K562 (cell line): ENCODE results near the gene LAMC1. TPM values are rescaled to one million over a fixed set of nuclear protein-coding genes. Genes with fewer than 3 reads are reported as not detected.

Experiments used
- ATAC-seq: fragments of 200-7000 bp; cut with Tn5 transposase; 3 replicates; pipeline ENCODE4 v1.9.1; 2020; ENCODE audit warnings: moderate library complexity
- BruUV-seq: library from RNA; stranded (reverse); fragments of 400-500 nt; replicated peaks from 2 replicates; lab custom pipeline; 2021; lab: Mats Ljungman, UMichigan
- CTCF ChIA-PET: fragments of 300-600 bp; formaldehyde crosslinking; extraction: SDS; loops from one replicate; lab custom pipeline; 2021; ENCODE audit warnings: low intra/inter-chr PET ratio; lab: Yijun Ruan, JAX
- POLR2A ChIA-PET: fragments of 300-600, 350-650 bp; sonication (Branson Sonifier 250); formaldehyde crosslinking; extraction: SDS; loops from one replicate; lab custom pipeline; 2021; ENCODE audit warnings: antibody characterized with exemption, inconsistent platforms; lab: Yijun Ruan, JAX
- DNase-seq, 4 experiments: peaks; one replicate each; pipeline versions ENCODE4 v3.0.0 to v3.0.0-alpha.2; 2011 to 2018; ENCODE audit warnings: low spot score in 3 of 4, mixed read lengths in 3 of 4; ENCODE audit errors: extremely low read depth in 1 of 4
- FAIRE-seq: peaks from 2 replicates; lab custom pipeline; 2011; peaks lifted over from hg19 to GRCh38; lab: Jason Lieb, UNC
- H2AFZ ChIP-seq: 2 replicates; pipeline ENCODE4 v1.6.0; 2011; ENCODE audit warnings: low read depth, low read length, control low read depth, inconsistent platforms
- H3K27ac ChIP-seq: fragments of 200-600 bp; 3 replicates; pipeline ENCODE4 v1.8.0; 2011; ENCODE audit warnings: low read depth, mild to moderate bottlenecking, control low read depth, inconsistent platforms, low read length, moderate library complexity, mixed read lengths; ENCODE audit errors: extremely low read depth
- H3K27me3 ChIP-seq, 2 experiments: fragments of 300-600 bp in 1 of 2; 2 replicates in 1 of 2; 3 replicates in 1 of 2; pipeline versions ENCODE4 v1.6.0 to v1.8.0; 2011; ENCODE audit warnings: inconsistent platforms in 2 of 2, low read length in 2 of 2, mild to moderate bottlenecking in 1 of 2, mixed read lengths in 1 of 2, moderate library complexity in 1 of 2; ENCODE audit not compliant: control insufficient read depth in 2 of 2, insufficient read depth in 2 of 2
- H3K36me3 ChIP-seq: fragments of 300-600 bp; 3 replicates; pipeline ENCODE4 v1.8.0; 2011; ENCODE audit warnings: mild to moderate bottlenecking, low read length, inconsistent platforms; ENCODE audit not compliant: control insufficient read depth, insufficient read depth
- H3K4me1 ChIP-seq, 2 experiments: fragments of 200-600 bp in 1 of 2; replicated peaks in 1 of 2; 2 replicates in 1 of 2; 3 replicates in 1 of 2; pipeline versions ENCODE4 v1.5.1 to v1.8.0; 2011; ENCODE audit warnings: inconsistent platforms in 2 of 2, low read length in 2 of 2, mild to moderate bottlenecking in 1 of 2, mixed read lengths in 1 of 2, moderate library complexity in 1 of 2; ENCODE audit not compliant: control insufficient read depth in 2 of 2, insufficient read depth in 2 of 2
- H3K4me2 ChIP-seq: 2 replicates; pipeline ENCODE4 v1.6.1; 2011; ENCODE audit warnings: low read length, control low read depth, inconsistent platforms, mixed read lengths; ENCODE audit not compliant: insufficient read depth
- H3K4me3 ChIP-seq: fragments of 200-600 bp; sonication (generic), shearing (Covaris generic); 2 replicates; pipeline ENCODE4 v1.5.1; 2016; ENCODE audit warnings: control low read depth, inconsistent platforms
- H3K79me2 ChIP-seq: fragments of 200-600 bp; 3 replicates; pipeline ENCODE4 v1.8.0; 2011; ENCODE audit warnings: low read length, inconsistent platforms; ENCODE audit not compliant: control insufficient read depth, insufficient read depth
- H3K9ac ChIP-seq, 2 experiments: 2 replicates each; pipeline versions ENCODE4 v1.6.0 to v1.6.1; 2011; ENCODE audit warnings: low read depth in 2 of 2, low read length in 2 of 2, control low read depth in 1 of 2, inconsistent platforms in 1 of 2, mild to moderate bottlenecking in 1 of 2, mixed read lengths in 1 of 2; ENCODE audit not compliant: insufficient read depth in 1 of 2
- H3K9me1 ChIP-seq: one replicate; pipeline ENCODE4 v1.6.0; 2011; ENCODE audit warnings: inconsistent platforms, mild to moderate bottlenecking, low read length, moderate library complexity; ENCODE audit not compliant: control insufficient read depth, insufficient read depth
- H3K9me3 ChIP-seq: replicated peaks from 2 replicates; pipeline ENCODE4 v1.5.1; 2011; ENCODE audit warnings: low read depth, low read length, inconsistent platforms; ENCODE audit not compliant: control insufficient read depth, insufficient read depth
- H4K20me1 ChIP-seq: replicated peaks from 2 replicates; pipeline ENCODE4 v1.6.1; 2011; ENCODE audit warnings: low read length, inconsistent platforms, mixed read lengths; ENCODE audit not compliant: control insufficient read depth, insufficient read depth
- CSDE1 ChIP-seq, 2 experiments: fragments of 450-650 bp; IDR thresholded peaks; 2 replicates each; pipeline ENCODE4 v1.6.1; 2016; ENCODE audit warnings: mild to moderate bottlenecking in 1 of 2
- DDX20 ChIP-seq: fragments of 450-650 bp; IDR thresholded peaks from 2 replicates; pipeline ENCODE4 v1.6.1; 2016; ENCODE audit warnings: missing genetic modification characterization, low read depth, mild to moderate bottlenecking, missing compliant biosample characterization, moderate library complexity
- HDAC3 ChIP-seq: fragments of 450-650 bp; IDR thresholded peaks from 2 replicates; pipeline ENCODE4 v1.6.1; 2018; ENCODE audit warnings: borderline replicate concordance, mild to moderate bottlenecking, moderate library complexity; ENCODE audit not compliant: partially characterized antibody
- HDAC6 ChIP-seq: IDR thresholded peaks from 2 replicates; pipeline ENCODE4 v1.6.1; 2012; ENCODE audit warnings: low read depth, mild to moderate bottlenecking, control low read depth, inconsistent platforms, low read length, moderate library complexity
- RBM14 ChIP-seq: fragments of 200-400 bp; formaldehyde crosslinking; IDR thresholded peaks from 2 replicates; pipeline ENCODE4 v1.6.1; 2018; ENCODE audit warnings: low read depth, mild to moderate bottlenecking, low read length, moderate library complexity, borderline replicate concordance; ENCODE audit not compliant: insufficient read depth
- TOE1 ChIP-seq, 2 experiments: fragments of 450-650 bp in 1 of 2; sonication (generic) in 1 of 2; formaldehyde crosslinking in 1 of 2; IDR thresholded peaks; 2 replicates each; pipeline versions ENCODE4 v1.7.1 to v1.8.0; 2016 to 2022; ENCODE audit warnings: borderline replicate concordance in 2 of 2, mild to moderate bottlenecking in 2 of 2, antibody characterized with exemption in 1 of 2, inconsistent platforms in 1 of 2, low read depth in 1 of 2, missing genetic modification reagents in 1 of 2, moderate library complexity in 1 of 2
- ZFX ChIP-seq: sonication (generic); formaldehyde crosslinking; IDR thresholded peaks from 2 replicates; pipeline ENCODE4 v1.8.0; 2022; ENCODE audit warnings: mild to moderate bottlenecking, missing genetic modification reagents, moderate library complexity
- ZNF3 ChIP-seq: fragments of 250-450 bp; sonication (Bioruptor Pico); IDR thresholded peaks from 2 replicates; pipeline ENCODE4 v1.5.0; 2021; ENCODE audit warnings: mild to moderate bottlenecking, moderate library complexity
- ZNF695 ChIP-seq: fragments of 450-650 bp; formaldehyde crosslinking; IDR thresholded peaks from 2 replicates; pipeline ENCODE4 v1.4.0; 2020; ENCODE audit warnings: mild to moderate bottlenecking, moderate library complexity
- WGBS: fragments of 100-300 bp; shearing (Covaris generic); methylation state at CpG from one replicate; pipeline ENCODE4 v1.1.6; 2016; ENCODE audit warnings: low coverage, mixed read lengths; ENCODE audit not compliant: insufficient coverage; ENCODE audit errors: missing lambda C conversion rate; 5-methylcytosine and 5-hydroxymethylcytosine counted together
- in situ Hi-C: fragments of 300-500 bp; cut with MboI; formaldehyde crosslinking; loops from 4 replicates; pipeline ENCODE4 v1.15.0; 2018; ENCODE audit warnings: inconsistent platforms, mixed read lengths
- intact Hi-C: fragments of 100-400 bp; cut with micrococcal nuclease; formaldehyde crosslinking; loops from 2 replicates; pipeline ENCODE4 v1.14.2; 2022
- polyA plus RNA-seq, 8 experiments: library from polyadenylated mRNA; depleted of rRNA in 4 of 8; stranded (reverse) in 5 of 8; unstranded in 3 of 8; fragments of >200 nt; fragmentation: Nextera tagmentation in 2 of 8; fragmentation: Illumina TruSeq in 1 of 8; extraction: Ambion mirVana in 2 of 8; extraction: Trizol in 1 of 8; gene quantifications; 2 replicates each; pipeline versions ENCODE4 v1.2.1 to v1.2.3, GENCODE V29; 2011 to 2014; ENCODE audit warnings: inconsistent platforms in 1 of 8, missing spikeins in 1 of 8
- total RNA-seq, 7 experiments: library from RNA; depleted of rRNA in 6 of 7; stranded (reverse); fragments of >200 nt in 6 of 7; fragmentation: Illumina TruSeq in 2 of 7; extraction: Trizol in 2 of 7; gene quantifications; 2 replicates each; pipeline versions ENCODE4 v1.2.1 to v1.2.3, GENCODE V29; 2011 to 2021; ENCODE audit warnings: low replicate concordance in 1 of 7
- TF ChIP-seq, protein P1 (sequence below): sonication (generic); formaldehyde crosslinking; IDR thresholded peaks from 2 replicates; pipeline ENCODE4 v1.8.1; 2023; ENCODE audit warnings: missing genetic modification reagents, mild to moderate bottlenecking, borderline replicate concordance
- TF ChIP-seq, protein P2 (sequence below), 2 experiments: fragments of 450-650 bp in 1 of 2; sonication (generic) in 1 of 2; formaldehyde crosslinking in 1 of 2; IDR thresholded peaks in 1 of 2; conservative IDR thresholded peaks in 1 of 2; 2 replicates each; pipeline versions ENCODE4 v1.6.1 to v1.8.1; 2016 to 2023; ENCODE audit warnings: mild to moderate bottlenecking in 2 of 2, moderate library complexity in 2 of 2, inconsistent platforms in 1 of 2, missing genetic modification reagents in 1 of 2

LAMC1 gene
- total and polyA plus RNA-seq, 9 of the 15 experiments (the other 6 are each of a cell fraction or from before 2014, with no cell fraction given), result 0.07 to 0.71 (median 0.13) TPM; not detected in 2

DNA sequence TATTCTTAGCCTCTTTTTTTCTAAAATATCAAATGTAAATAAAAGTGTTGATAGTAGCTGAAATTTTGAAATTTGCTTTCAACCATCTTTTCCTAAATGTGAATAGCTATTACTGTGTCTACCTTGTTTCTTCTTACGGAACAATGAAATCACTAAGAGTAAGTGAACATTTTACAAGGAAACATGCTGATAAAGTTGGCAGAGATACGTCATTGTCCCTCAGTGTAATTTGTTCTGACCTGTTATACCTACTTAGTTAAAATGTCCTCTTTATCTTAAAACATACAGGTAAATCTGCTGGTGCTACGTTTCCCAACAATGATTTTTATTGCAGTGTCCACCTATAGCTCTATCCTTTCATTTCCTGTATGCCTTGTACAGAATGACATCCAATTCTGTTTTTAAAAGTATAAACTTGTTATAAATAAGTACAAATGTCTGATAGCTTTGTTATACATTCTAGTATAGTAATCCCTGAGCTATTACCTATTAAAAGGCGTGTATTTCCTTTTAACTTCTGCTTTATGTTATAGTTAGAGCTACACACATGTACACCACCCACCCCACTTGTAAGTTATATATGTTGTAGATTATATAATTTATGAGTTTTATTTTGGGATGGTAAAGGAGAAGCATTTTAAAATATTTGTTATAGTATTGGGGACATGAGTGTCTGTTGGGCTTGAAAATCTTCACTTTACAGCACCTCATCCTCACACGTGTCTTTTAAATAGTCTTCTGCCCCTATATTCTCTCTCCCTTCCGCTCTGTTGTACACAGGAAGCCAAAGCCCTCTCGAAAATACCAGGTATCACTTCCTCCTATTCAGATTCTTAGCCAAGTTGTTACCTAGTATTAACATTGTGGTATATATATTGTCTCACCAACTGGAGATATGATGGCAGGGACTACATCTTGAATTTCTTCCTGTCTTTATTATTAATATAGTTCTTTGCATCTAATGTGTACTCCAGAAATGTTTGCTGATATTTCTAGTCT lies 25.2 kb downstream of the LAMC1 start:
- H3K27ac ChIP-seq, result no peak overlapping the region
- BruUV-seq, result no TSS peak
- no peak overlapping the region for H2AFZ ChIP-seq
- no peaks in the 10 kb centered on the region for H3K36me3 ChIP-seq
- H3K9me1 ChIP-seq, result no peaks in the 10 kb centered on the region
- no peak for DNase-seq
- no peak overlapping the region for H3K9ac ChIP-seq
- no peak for FAIRE-seq
- ChIA-PET CTCF (no interaction called here), POLR2A (interaction anchor here (0.9 kb wide), 1 partner anchor 16 kb away, joined by 4 read pairs; no protein-coding TSS in a partner anchor)
- no peaks in the 10 kb centered on the region for H3K9me3 ChIP-seq
- intact Hi-C loops, result no loop called here
- no peak overlapping the region for H3K4me3 ChIP-seq
- H3K4me2 ChIP-seq, result no peak overlapping the region
- H3K27me3 ChIP-seq, result peaks cover 0 to 2% of the 10 kb centered on the region in 2 experiments; a peak in 2 of 5 replicates
- no peak for ATAC-seq
- H3K79me2 ChIP-seq, result no peaks in the 10 kb centered on the region
- H3K4me1 ChIP-seq, result no peaks in the 10 kb centered on the region
- no peaks in the 10 kb centered on the region for H4K20me1 ChIP-seq
- in situ Hi-C loops, result no loop called here
- WGBS, result 3% methylated on average over 7 of the region's 7 CpGs
- TF ChIP-seq RBM14, result no peak
- no peak for TF ChIP-seq CSDE1 (IDR thresholded peaks at IDR 0.05)
- TF ChIP-seq DDX20 (tag), result no peak
- no peak for TF ChIP-seq TOE1 (IDR thresholded peaks at IDR 0.05; ENCODE audit: borderline replicate concordance)
- no peak for TF ChIP-seq TOE1 (CRISPR knock-in tag; IDR thresholded peaks at IDR 0.05; ENCODE audit: borderline replicate concordance, low read depth)
- no peak for TF ChIP-seq ZFX (CRISPR knock-in tag)
- no peak for TF ChIP-seq ZNF695 (CRISPR knock-in tag)
- no peak for TF ChIP-seq ZNF3 (CRISPR knock-in tag)
- TF ChIP-seq, protein P1, sequence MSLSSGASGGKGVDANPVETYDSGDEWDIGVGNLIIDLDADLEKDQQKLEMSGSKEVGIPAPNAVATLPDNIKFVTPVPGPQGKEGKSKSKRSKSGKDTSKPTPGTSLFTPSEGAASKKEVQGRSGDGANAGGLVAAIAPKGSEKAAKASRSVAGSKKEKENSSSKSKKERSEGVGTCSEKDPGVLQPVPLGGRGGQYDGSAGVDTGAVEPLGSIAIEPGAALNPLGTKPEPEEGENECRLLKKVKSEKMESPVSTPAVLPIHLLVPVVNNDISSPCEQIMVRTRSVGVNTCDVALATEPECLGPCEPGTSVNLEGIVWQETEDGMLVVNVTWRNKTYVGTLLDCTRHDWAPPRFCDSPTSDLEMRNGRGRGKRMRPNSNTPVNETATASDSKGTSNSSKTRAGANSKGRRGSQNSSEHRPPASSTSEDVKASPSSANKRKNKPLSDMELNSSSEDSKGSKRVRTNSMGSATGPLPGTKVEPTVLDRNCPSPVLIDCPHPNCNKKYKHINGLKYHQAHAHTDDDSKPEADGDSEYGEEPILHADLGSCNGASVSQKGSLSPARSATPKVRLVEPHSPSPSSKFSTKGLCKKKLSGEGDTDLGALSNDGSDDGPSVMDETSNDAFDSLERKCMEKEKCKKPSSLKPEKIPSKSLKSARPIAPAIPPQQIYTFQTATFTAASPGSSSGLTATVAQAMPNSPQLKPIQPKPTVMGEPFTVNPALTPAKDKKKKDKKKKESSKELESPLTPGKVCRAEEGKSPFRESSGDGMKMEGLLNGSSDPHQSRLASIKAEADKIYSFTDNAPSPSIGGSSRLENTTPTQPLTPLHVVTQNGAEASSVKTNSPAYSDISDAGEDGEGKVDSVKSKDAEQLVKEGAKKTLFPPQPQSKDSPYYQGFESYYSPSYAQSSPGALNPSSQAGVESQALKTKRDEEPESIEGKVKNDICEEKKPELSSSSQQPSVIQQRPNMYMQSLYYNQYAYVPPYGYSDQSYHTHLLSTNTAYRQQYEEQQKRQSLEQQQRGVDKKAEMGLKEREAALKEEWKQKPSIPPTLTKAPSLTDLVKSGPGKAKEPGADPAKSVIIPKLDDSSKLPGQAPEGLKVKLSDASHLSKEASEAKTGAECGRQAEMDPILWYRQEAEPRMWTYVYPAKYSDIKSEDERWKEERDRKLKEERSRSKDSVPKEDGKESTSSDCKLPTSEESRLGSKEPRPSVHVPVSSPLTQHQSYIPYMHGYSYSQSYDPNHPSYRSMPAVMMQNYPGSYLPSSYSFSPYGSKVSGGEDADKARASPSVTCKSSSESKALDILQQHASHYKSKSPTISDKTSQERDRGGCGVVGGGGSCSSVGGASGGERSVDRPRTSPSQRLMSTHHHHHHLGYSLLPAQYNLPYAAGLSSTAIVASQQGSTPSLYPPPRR (CRISPR knock-in tag), result no peak
- TF ChIP-seq HDAC6, result no peak
- no peak for TF ChIP-seq HDAC3
- TF ChIP-seq, protein P2, sequence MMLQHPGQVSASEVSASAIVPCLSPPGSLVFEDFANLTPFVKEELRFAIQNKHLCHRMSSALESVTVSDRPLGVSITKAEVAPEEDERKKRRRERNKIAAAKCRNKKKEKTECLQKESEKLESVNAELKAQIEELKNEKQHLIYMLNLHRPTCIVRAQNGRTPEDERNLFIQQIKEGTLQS (IDR thresholded peaks at IDR 0.05), result no peak
- TF ChIP-seq, protein P2 (CRISPR knock-in tag; conservative IDR thresholded peaks at IDR 0.05), result no peak
